SK-N-SH treated with all-trans-retinoic acid at 6 μM for 48 hours (cell line): Measurements from ENCODE around the gene FHOD3.

Experiments
- CSRNP3 ChIP-seq: fragments of 250-450 bp; sonication (Bioruptor Pico); IDR thresholded peaks from 2 replicates; pipeline ENCODE4 v1.5.1; 2021; ENCODE audit warnings: mild to moderate bottlenecking, moderate library complexity
- ESRRG ChIP-seq: fragments of 250-450 bp; sonication (Bioruptor Pico); IDR thresholded peaks from 2 replicates; pipeline ENCODE4 v1.6.1; 2021; ENCODE audit warnings: mild to moderate bottlenecking
- OSR1 ChIP-seq: fragments of 250-450 bp; sonication (Bioruptor Pico); IDR thresholded peaks from 2 replicates; pipeline ENCODE4 v1.8.0; 2022; ENCODE audit warnings: moderate library complexity, mild to moderate bottlenecking, inconsistent platforms
- RARB ChIP-seq: fragments of 250-450 bp; sonication (Bioruptor Pico); IDR thresholded peaks from 2 replicates; pipeline ENCODE4 v1.8.0; 2021; ENCODE audit warnings: mild to moderate bottlenecking, moderate library complexity
- ZNF565 ChIP-seq: fragments of 450-650 bp; formaldehyde crosslinking; conservative IDR thresholded peaks from 2 replicates; pipeline ENCODE4 v1.5.0; 2020; ENCODE audit warnings: low read depth, mild to moderate bottlenecking, moderate library complexity
- TF ChIP-seq, protein P1 (sequence below): fragments of 250-450 bp; sonication (Bioruptor Pico); IDR thresholded peaks from 2 replicates; pipeline ENCODE4 v1.8.0; 2020; ENCODE audit warnings: mild to moderate bottlenecking, moderate library complexity, borderline replicate concordance

GRCh38 chr18:36427369-36427768, 129.9 kb downstream of the FHOD3 start:
- TF ChIP-seq, protein P1, sequence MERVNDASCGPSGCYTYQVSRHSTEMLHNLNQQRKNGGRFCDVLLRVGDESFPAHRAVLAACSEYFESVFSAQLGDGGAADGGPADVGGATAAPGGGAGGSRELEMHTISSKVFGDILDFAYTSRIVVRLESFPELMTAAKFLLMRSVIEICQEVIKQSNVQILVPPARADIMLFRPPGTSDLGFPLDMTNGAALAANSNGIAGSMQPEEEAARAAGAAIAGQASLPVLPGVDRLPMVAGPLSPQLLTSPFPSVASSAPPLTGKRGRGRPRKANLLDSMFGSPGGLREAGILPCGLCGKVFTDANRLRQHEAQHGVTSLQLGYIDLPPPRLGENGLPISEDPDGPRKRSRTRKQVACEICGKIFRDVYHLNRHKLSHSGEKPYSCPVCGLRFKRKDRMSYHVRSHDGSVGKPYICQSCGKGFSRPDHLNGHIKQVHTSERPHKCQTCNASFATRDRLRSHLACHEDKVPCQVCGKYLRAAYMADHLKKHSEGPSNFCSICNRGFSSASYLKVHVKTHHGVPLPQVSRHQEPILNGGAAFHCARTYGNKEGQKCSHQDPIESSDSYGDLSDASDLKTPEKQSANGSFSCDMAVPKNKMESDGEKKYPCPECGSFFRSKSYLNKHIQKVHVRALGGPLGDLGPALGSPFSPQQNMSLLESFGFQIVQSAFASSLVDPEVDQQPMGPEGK (CRISPR knock-in tag), result no peak
- TF ChIP-seq RARB (CRISPR knock-in tag) (no peak), CSRNP3 (CRISPR knock-in tag) (no peak), OSR1 (CRISPR knock-in tag) (no peak), ESRRG (CRISPR knock-in tag) (no peak), ZNF565 (CRISPR knock-in tag) (no peak)
